ENCODE results near the gene ACAA1. TPM values are rescaled to one million over a fixed set of nuclear protein-coding genes. Genes with fewer than 3 reads are reported as not detected.
A peak's percentile ranks its signal among the peaks of the same experiment; 100 is the strongest.

Gene ACAA1
- total RNA-seq, 5 donors from 2014 or later (not counting 1 experiment from before 2014, with no cell fraction given) = 70.7 to 97.1 (median 90.8) TPM

DNA sequence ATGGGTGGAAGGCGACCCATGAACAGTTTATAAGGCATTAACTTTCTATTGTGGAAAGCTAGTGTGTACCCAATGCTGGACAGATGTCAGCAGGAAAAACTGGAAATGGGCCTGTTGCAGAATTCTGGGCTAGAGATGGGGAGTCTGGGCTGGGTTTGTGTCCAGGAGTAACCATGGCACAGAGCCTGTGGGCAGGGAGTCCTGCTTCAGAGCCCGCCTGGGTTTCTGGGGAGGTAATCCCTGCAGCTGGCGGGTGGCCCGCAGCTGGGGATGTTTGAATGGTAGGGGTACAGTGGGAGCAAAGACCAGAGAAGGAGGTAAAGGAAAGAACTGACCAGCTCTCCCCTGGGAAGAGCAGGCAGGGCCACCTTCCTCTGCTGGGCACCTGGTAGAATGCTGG, 25.7 kb downstream of the ACAA1 start:
- H3K4me1 Mint-ChIP-seq = peaks cover 0 to 8% (median 4%) of the 10 kb centered on the region in 3 donors
- POLR2A ChIA-PET = no interaction called here
- Histone ChIP-seq H3K4me1 (ENCODE audit: control insufficient read depth in 1 of 2, extremely low read depth in 1 of 2, insufficient read depth in 2 of 2, low read length in 2 of 2) (no peaks in the 10 kb centered on the region), H3K4me3 (ENCODE audit: control insufficient read depth in 1 of 2, extremely low read depth in 1 of 2, low read length in 1 of 2) (no peak overlapping the region), H3K9me3 (no peaks in the 10 kb centered on the region), H3K36me3 (ENCODE audit: control insufficient read depth in 2 of 2, extremely low read depth in 1 of 2, insufficient read depth in 1 of 2, low read length in 1 of 2) (no peaks in the 10 kb centered on the region), H3K27ac (ENCODE audit: low read length) (no peak overlapping the region), H3K27me3 (replicated peaks in 1 of 2; ENCODE audit: control insufficient read depth in 2 of 2, extremely low read depth in 1 of 2, insufficient read depth in 2 of 2, low read length in 1 of 2) (peaks cover 0 to 14% of the 10 kb centered on the region in 2 experiments)
- DNase-seq = no peak
- CTCF ChIA-PET = no interaction called here
- no peak for ATAC-seq (replicated peaks in 1 of 4)
- H3K4me3 Mint-ChIP-seq = no peak overlapping the region
- H3K27ac Mint-ChIP-seq = no peak overlapping the region
- no peaks in the 10 kb centered on the region for H3K9me3 Mint-ChIP-seq
- no peaks in the 10 kb centered on the region for H3K27me3 Mint-ChIP-seq
- no peaks in the 10 kb centered on the region for H3K36me3 Mint-ChIP-seq
- 98% methylated on average over 4 of the region's 4 CpGs for WGBS (ENCODE audit: insufficient coverage)

DNA sequence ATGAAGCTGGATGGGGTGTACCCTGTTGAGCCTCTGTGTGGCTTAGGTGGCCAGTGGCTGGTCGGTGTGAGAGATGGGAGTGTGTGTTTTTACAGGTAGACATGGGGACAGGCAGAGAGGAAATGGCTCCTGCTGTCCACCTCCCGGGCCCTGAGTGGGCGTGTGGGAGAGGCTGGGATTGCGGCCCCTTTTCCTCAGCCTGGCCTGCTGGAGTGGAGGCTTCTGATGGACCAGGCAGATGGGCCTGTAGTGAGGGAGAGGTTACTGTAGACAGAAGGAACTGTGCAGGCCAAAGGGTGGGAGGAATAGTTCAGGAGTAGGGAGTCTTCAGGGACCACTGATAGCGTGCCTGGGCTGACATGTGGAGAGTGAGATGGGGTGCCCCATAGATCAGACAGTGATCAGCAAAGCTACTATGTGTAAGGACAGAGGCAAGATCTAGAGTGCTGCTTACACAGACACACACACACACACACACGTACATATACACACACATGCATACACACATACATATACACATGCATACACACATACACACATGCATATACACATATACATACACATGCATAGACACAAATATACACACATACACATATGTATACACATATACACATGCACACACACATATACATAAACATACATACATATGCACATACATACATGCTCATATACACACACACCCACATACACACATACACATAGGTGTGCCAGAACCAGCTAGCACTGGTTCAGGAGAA, 26.4 kb downstream of the ACAA1 start:
- CTCF ChIA-PET = no interaction called here
- Histone ChIP-seq H3K27ac (ENCODE audit: low read length) (no peak overlapping the region), H3K9me3 (no peaks in the 10 kb centered on the region), H3K27me3 (replicated peaks in 1 of 2; ENCODE audit: control insufficient read depth in 2 of 2, extremely low read depth in 1 of 2, insufficient read depth in 2 of 2, low read length in 1 of 2) (peaks cover 0 to 14% of the 10 kb centered on the region in 2 experiments), H3K36me3 (ENCODE audit: control insufficient read depth in 2 of 2, extremely low read depth in 1 of 2, insufficient read depth in 1 of 2, low read length in 1 of 2) (no peaks in the 10 kb centered on the region), H3K4me1 (ENCODE audit: control insufficient read depth in 1 of 2, extremely low read depth in 1 of 2, insufficient read depth in 2 of 2, low read length in 2 of 2) (no peaks in the 10 kb centered on the region), H3K4me3 (ENCODE audit: control insufficient read depth in 1 of 2, extremely low read depth in 1 of 2, low read length in 1 of 2) (no peak overlapping the region)
- Mint-ChIP-seq H3K27me3 (no peaks in the 10 kb centered on the region), H3K4me3 (no peak overlapping the region), H3K9me3 (peaks cover 0 to 4% (median 2%) of the 10 kb centered on the region in 3 donors), H3K36me3 (peaks cover 3% of the 10 kb centered on the region), H3K27ac (no peak overlapping the region), H3K4me1 (peaks cover 0 to 2% (median 2%) of the 10 kb centered on the region in 3 donors)
- ATAC-seq (replicated peaks in 1 of 4) (no peak), DNase-seq (peak in 1 of 35 experiments; percentile 14)
- WGBS (ENCODE audit: insufficient coverage) = 89% methylated on average over 5 of the region's 6 CpGs
- POLR2A ChIA-PET = no interaction called here

DNA sequence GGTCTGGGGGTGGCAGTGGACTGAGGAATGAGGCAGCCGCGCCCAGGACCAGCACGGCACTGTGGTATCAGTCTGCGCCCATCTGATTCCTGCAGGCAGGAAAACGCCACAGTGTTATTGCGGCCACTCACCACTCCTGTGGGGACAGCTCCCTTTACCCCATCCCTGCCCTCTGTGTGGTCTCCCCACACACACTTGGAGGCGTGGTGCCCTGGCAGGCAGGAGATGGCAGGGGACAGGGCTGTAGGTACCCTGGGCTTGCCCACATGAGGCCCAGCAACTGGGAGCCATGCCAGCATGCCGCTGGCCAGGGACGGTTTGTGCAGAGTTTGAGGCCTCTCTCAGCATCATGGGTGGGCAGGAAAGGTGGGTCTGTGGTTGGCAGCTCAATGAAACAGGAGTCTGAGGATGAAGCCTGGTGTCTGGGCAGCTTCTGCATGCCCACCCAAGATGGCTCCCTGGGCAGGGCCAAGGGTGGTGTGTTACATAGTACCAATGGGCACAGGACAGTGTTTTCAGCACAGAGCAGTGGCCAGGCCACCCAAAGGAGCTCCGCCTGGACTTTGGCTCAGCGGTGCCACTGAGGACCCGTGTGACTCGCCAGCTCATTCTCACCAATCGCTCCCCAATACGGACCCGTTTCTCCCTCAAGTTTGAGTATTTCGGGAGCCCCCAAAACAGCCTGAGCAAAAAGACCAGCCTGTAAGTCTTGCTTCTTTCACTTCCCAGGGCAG, 27.2 kb downstream of the ACAA1 start:
- Mint-ChIP-seq H3K4me1 (no peaks in the 10 kb centered on the region), H3K9me3 (peaks cover 0 to 9% (median 4%) of the 10 kb centered on the region in 3 donors), H3K27me3 (no peaks in the 10 kb centered on the region), H3K27ac (no peak overlapping the region), H3K4me3 (no peak overlapping the region), H3K36me3 (peaks cover 8% of the 10 kb centered on the region)
- Histone ChIP-seq H3K9me3 (no peaks in the 10 kb centered on the region), H3K36me3 (ENCODE audit: control insufficient read depth in 2 of 2, extremely low read depth in 1 of 2, insufficient read depth in 1 of 2, low read length in 1 of 2) (no peaks in the 10 kb centered on the region), H3K4me1 (ENCODE audit: control insufficient read depth in 1 of 2, extremely low read depth in 1 of 2, insufficient read depth in 2 of 2, low read length in 2 of 2) (no peaks in the 10 kb centered on the region), H3K27me3 (replicated peaks in 1 of 2; ENCODE audit: control insufficient read depth in 2 of 2, extremely low read depth in 1 of 2, insufficient read depth in 2 of 2, low read length in 1 of 2) (peaks cover 0 to 14% of the 10 kb centered on the region in 2 experiments), H3K27ac (ENCODE audit: low read length) (no peak overlapping the region), H3K4me3 (ENCODE audit: control insufficient read depth in 1 of 2, extremely low read depth in 1 of 2, low read length in 1 of 2) (no peak overlapping the region)
- DNase-seq (peak in 1 of 35 experiments; percentile 17), ATAC-seq (replicated peaks in 1 of 4) (no peak)
- 88% methylated on average over 8 of the region's 17 CpGs for WGBS (ENCODE audit: insufficient coverage)
- POLR2A ChIA-PET = no interaction called here
- CTCF ChIA-PET = no interaction called here

DNA sequence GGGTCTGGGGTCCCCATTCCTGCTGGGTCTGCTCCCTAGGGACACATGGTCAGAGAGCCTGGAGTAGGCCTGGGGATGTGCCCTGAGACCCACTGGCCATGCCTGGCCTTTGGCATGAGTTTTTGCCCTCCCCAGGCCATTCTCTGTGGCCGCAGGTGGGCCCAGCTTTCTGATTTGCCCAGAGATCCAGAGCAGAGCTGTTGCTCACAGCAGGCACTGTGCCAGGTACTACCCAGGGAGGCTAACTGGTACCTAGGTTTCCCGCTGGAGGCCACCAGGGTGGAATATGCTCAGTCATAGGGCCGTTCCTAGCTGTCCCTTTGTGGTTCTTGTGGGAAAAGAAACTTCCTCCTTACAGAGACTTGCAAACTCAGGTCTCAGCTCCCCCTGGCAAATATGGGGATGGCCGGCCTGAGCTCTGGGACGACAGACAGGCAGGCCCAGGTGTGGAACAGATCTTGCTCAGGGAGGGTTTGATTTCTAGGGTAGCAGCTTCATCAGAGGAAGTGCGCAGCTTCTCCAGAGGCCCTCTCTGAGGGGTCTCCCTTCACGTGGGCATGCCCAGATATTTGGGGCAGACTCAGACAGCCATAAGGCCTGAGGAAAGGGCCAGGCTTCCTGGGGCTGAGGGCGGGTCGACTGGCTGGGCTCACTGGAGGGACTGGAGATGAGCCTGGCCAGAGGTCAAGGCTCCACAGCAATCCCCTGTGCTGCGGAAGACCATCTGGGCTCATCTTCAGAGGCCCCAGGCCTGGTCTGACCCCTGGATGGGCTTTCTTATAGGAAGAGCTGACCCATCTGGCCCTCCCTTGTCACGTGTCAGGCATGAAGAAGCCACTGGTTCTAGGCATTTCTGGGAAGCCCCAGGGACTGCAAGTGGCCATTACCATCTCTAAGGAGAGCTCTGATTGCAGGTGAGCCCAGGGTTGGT, 28.0 kb downstream of the ACAA1 start:
- peak in 1 of 35 experiments; percentile 21 for DNase-seq
- H3K36me3 Mint-ChIP-seq = peaks cover 8% of the 10 kb centered on the region

DNA sequence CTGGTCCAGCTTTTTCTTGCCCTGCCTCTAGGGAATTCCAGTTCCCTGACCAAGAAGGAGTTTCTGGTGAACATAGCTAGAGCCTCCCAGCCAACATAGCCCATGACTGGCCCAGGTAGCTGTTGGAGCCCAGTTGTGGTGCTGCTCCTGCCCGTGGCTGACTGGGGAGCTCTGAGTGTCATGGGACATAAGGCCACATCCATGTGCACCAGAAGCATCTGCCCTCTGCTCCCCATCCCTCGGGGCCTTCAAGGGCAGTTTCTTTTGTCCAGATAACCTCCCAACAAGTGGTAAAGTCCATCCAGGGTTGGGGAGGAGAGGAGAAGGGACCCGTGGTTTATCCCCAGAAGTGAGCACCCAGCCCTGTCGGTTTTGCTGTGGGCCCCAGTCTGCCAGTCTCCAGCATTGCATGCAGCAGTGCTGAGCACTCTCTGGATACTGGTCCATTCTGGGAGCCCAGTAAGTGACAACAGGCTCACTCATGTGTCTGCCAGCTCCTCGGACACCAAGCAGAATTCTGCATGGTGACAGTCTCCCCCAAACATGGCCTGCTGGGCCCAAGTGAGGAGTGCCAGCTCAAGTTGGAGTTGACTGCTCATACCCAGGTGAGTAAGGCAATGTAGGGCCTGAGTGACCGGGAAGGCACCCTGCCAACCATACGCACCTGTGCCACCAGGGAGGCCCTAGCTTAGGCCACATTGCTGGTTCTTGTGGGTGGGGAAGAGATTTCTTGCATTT, 28.8 kb downstream of the ACAA1 start:
- Mint-ChIP-seq H3K9me3 (peaks cover 0 to 9% (median 4%) of the 10 kb centered on the region in 3 donors), H3K4me1 (no peaks in the 10 kb centered on the region), H3K36me3 (peaks cover 8% of the 10 kb centered on the region), H3K27me3 (no peaks in the 10 kb centered on the region), H3K4me3 (no peak overlapping the region), H3K27ac (no peak overlapping the region)
- ChIA-PET CTCF (interaction anchor here (0.5 to 0.6 kb wide), 2 partner anchors 10 to 387 kb away, joined by 3 to 4 read pairs; no protein-coding TSS in a partner anchor), POLR2A (no interaction called here)
- WGBS (ENCODE audit: insufficient coverage) = 79% methylated on average over 6 of the region's 7 CpGs
- Histone ChIP-seq H3K4me3 (ENCODE audit: control insufficient read depth in 1 of 2, extremely low read depth in 1 of 2, low read length in 1 of 2) (no peak overlapping the region), H3K27ac (ENCODE audit: low read length) (no peak overlapping the region), H3K27me3 (replicated peaks in 1 of 2; ENCODE audit: control insufficient read depth in 2 of 2, extremely low read depth in 1 of 2, insufficient read depth in 2 of 2, low read length in 1 of 2) (peaks cover 0 to 13% of the 10 kb centered on the region in 2 experiments), H3K4me1 (ENCODE audit: control insufficient read depth in 1 of 2, extremely low read depth in 1 of 2, insufficient read depth in 2 of 2, low read length in 2 of 2) (no peaks in the 10 kb centered on the region), H3K9me3 (no peaks in the 10 kb centered on the region), H3K36me3 (ENCODE audit: control insufficient read depth in 2 of 2, extremely low read depth in 1 of 2, insufficient read depth in 1 of 2, low read length in 1 of 2) (no peaks in the 10 kb centered on the region)
- ATAC-seq (replicated peaks in 1 of 4) (no peak), DNase-seq (peak in 1 of 35 experiments; percentile 12)

More for the DNA sequence above, 28.0 kb downstream of the ACAA1 start:
- WGBS (ENCODE audit: insufficient coverage) = 70% methylated on average over 6 of the region's 11 CpGs
- ChIA-PET CTCF (interaction anchor here in 1 of 2 donors (0.5 kb wide), 1 partner anchor 386 kb away, joined by 3 read pairs; no protein-coding TSS in a partner anchor), POLR2A (no interaction called here)
- Mint-ChIP-seq H3K4me3 (no peak overlapping the region), H3K27me3 (no peaks in the 10 kb centered on the region), H3K27ac (no peak overlapping the region), H3K4me1 (no peaks in the 10 kb centered on the region), H3K9me3 (peaks cover 0 to 9% (median 4%) of the 10 kb centered on the region in 3 donors)
- peaks cover 0 to 13% of the 10 kb centered on the region in 2 experiments for H3K27me3 ChIP-seq (replicated peaks in 1 of 2; ENCODE audit: control insufficient read depth in 2 of 2, extremely low read depth in 1 of 2, insufficient read depth in 2 of 2, low read length in 1 of 2)
- no peak overlapping the region for H3K4me3 ChIP-seq (ENCODE audit: control insufficient read depth in 1 of 2, extremely low read depth in 1 of 2, low read length in 1 of 2)
- ATAC-seq (replicated peaks in 1 of 4) = no peak
- H3K27ac ChIP-seq (ENCODE audit: low read length) = no peak overlapping the region
- H3K4me1 ChIP-seq (ENCODE audit: control insufficient read depth in 1 of 2, extremely low read depth in 1 of 2, insufficient read depth in 2 of 2, low read length in 2 of 2) = no peaks in the 10 kb centered on the region
- no peaks in the 10 kb centered on the region for H3K9me3 ChIP-seq
- H3K36me3 ChIP-seq (ENCODE audit: control insufficient read depth in 2 of 2, extremely low read depth in 1 of 2, insufficient read depth in 1 of 2, low read length in 1 of 2) = no peaks in the 10 kb centered on the region
